GM19463 (cell line): ENCODE results near the gene TIMM17A.
"Not testable (repeated sequence)": the region's sequence is repeated elsewhere in the genome, so short reads cannot be mapped to it uniquely, and the experiment has no call there.

Experiments used
- ATAC-seq: cut with Tn5 transposase; IDR thresholded peaks from one replicate; pipeline ENCODE4 v1.9.1; 2021; ENCODE audit warnings: mild to moderate bottlenecking, moderate library complexity; ENCODE audit not compliant: unreplicated experiment

TIMM17A gene

GRCh38 chr1:201939574-201939973 is 15.7 kb upstream of the TIMM17A start:
- ATAC-seq = no peak

DNA sequence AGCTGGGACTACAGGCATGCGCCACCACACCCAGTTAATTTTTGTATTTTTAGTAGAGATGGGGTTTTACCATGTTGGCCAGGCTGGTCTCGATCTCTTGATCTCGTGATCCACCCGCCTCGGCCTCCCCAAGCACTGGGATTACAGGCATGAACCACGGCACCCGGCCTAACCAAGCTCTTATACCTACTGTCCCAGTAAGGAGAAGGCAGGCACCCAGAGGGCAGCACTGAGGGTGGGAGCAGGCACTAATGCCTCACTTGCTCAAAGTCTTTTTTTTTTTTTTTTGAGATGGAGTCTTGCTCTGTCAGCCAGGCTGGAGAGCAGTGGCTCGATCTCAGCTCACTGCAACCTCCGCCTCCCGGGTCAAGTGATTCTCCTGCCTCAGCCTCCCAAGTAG is 15.0 kb upstream of the TIMM17A start:
- ATAC-seq = not testable (repeated sequence)

- ATAC-seq = no peak
Observed at GRCh38 chr1:201941420-201942128, 13.7 kb upstream of the TIMM17A start.

DNA sequence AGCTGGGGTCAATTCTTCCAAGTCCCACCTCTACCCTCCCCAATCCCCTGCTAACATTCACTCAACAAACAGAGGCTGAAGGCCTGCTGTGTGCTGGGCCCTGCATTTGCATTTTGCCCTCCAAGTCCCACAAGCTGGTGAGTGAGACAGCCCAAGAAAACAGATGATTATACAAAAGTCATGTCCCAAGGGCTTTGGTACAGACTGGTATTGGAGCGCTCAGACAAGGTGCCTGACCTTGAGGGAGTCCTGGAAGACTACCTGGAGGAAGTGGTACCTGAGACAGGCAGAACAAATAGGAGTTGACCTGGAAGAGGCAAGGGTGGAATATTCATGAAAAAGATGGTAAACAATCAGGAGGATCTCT is 13.2 kb upstream of the TIMM17A start:
- no peak for ATAC-seq

- no peak for ATAC-seq
Observed at GRCh38 chr1:201944002-201944401, 11.3 kb upstream of the TIMM17A start.

DNA sequence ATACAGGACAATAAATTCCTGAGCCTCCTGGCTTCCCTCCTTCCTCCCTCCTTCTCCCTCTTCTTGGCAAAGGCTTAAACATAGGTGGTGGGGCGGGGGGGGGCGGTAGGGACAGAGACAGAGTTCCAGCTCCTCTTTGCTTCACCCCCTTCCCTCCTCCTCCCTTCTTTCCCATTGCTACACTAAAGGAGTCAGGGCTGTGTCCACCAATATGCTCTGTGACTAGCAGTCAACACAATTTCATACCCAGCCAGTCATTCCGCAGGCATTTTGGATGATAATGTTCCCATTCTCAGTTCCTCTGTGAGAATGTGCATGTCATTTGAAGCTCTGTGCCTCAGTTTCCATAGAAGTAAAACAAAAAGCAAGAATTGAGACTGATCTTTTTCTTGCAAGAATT is 10.7 kb upstream of the TIMM17A start:
- ATAC-seq = no peak

- no peak for ATAC-seq
Observed at GRCh38 chr1:201945157-201945556, 10.1 kb upstream of the TIMM17A start.

DNA sequence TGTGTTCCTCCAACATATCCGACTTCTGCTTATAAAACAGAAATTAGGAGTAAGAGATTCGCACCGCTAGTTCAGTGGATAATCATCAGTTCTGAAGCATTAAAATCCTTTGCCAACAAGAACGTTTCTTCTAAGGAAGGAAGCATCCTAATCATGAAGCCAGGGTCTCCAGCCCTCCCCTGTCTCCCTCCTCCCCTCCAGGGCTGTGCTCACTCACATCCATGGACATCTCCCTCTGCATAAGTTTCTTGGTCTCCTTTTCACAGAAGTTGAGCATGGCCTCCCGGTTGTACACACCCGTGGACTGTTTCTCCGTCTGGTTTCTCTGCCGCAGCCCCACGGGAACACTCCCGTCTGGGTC is 9.5 kb upstream of the TIMM17A start:
- ATAC-seq = no peak

- ATAC-seq = no peak
Observed at GRCh38 chr1:201946224-201946908, 8.9 kb upstream of the TIMM17A start, which contains the start of gene LMOD1. LMOD1 (minus strand) TSS chr1:201946548; CDS start chr1:201946340, 208 bp downstream.

DNA sequence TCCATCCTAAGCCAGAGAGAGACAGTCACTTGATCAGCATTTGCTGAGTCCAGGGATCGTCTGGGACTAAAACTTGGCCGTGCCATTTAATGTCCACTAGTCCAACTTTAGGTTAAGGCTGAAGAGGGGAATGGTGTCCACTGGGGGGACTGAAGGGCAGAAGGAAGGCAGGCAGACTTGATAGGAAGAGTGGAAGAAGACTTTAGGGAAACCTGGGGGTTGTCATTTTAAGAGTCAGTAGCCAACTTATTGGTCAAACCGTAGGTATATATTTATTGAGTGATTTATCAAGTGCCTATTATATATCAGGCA is 7.7 kb upstream of the TIMM17A start:
- ATAC-seq = no peak

- ATAC-seq = no peak
Observed at GRCh38 chr1:201949491-201949890, 5.8 kb upstream of the TIMM17A start.

- no peak for ATAC-seq
Observed at GRCh38 chr1:201954263-201955008, 867 bp upstream of the TIMM17A start.

- ATAC-seq = peak; percentile 31
Observed at GRCh38 chr1:201955729-201956143, 433 bp downstream of the TIMM17A start.

GRCh38 chr1:201958348-201958747 is 3.0 kb downstream of the TIMM17A start:
- ATAC-seq = no peak

GRCh38 chr1:201962382-201962781 is 7.1 kb downstream of the TIMM17A start:
- not testable (repeated sequence) for ATAC-seq

DNA sequence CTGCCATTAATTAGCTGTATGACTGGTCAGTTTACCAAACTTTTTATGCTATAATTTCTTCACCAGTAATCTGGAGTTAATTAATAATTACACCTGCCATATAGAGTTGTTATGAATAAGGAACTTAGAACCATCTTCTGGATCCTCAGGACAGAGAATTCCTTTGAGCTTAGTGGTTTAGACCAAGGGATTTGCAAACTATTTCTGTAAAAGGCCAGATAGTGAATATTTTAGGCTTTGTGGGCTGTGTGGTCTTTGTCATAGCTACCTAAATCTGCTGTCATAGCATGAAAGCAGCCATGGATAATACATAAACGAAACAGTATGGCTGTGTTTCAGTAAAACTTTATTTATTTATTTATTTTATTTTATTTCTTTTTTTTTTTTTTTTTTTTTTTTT is 9.0 kb downstream of the TIMM17A start:
- ATAC-seq = no peak

DNA sequence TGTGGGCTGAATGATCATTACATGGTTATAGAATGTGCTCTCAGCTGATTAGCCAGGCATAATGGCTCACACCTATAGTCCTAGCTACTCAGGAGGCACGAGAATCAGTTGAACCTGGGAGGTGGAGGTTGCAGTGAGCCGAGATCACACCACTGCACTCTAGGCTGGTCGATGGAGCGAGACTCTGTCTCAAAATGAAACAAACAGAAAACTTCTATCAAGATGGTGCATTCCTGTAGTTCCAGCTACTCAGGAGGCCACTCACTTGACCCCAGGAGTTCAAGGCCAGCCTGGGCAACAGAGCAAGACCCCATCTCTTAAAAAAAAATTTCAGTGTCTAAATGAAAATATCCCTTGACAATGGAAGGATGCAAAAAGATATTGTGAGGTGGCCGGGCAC is 10.9 kb downstream of the TIMM17A start:
- no peak for ATAC-seq

- no peak for ATAC-seq
Observed at GRCh38 chr1:201968202-201968925, 13.1 kb downstream of the TIMM17A start.

DNA sequence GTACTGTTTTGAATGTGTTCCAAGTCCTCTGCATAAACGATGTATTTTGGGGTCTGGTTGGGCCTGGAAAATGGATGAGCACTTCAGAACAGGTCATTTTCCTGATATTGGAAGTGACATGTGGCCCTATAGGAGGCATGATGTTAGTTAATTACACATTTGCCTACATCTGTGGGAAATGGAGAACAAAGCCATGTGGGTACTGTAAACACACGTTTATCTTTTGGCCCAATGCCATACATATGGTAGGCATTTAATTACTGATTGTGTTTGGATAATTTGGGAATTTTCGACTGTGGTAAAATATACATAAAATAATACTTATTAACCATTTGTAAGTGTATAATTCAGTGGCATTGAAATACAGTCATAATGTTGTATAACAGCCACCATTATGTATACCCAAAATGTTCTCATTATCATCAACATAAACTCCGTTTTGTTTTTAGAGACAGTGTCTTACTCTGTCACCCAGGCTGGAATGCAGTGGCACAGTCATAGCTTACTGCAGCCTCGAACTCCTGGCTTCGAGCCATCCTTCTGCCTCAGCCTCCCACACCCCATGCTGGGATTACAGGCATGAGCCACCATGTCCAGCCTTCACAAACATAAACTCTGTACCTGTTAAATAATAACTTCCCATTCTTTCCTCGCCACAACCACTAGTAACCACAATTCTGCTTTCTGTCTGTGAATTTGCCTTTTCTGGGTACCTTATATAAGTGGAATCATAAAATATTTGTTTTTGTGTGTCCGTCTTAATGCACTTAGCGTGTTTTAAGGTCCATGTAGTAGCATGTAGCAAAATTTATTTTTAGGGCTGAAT is 15.2 kb downstream of the TIMM17A start:
- ATAC-seq = no peak

DNA sequence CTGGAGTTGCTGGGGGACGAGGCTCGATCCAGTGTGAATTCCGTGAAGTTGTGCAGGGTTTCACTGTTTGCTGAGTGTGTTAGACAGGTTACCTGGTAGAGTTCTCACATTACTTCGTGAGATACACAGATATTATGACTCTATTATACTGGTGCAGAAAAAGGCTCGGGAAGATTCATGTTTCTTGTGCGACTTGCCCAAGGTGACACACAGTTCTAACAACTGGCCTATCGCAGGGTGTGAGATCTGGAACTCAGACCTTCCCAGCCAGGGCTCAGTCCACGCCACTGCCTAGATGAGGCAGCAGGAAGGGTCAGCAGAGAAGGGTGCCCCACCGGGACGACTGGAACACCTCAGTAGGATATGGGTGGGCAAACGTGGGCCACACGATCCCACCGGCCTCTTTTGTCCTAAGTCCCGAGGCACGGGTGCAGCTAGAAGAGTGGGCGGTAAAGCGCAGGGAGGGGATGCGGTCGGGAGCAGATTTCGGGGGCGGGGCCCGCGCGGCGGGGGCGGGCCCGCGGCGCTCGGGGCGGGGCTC is 26.8 kb downstream of the TIMM17A start:
- peak; percentile 27 for ATAC-seq
